ENCODE measurements around the gene IER3. TPM values are rescaled to one million over a fixed set of nuclear protein-coding genes. Genes with fewer than 3 reads are reported as not detected.

Gene IER3
- total and polyA plus RNA-seq, 4 donors = 1.3 to 8.1 (median 6.7) TPM

- WGBS = 92% methylated on average over 8 of the region's 8 CpGs
Observed at GRCh38 chr6:30774701-30775100, 30.4 kb upstream of the IER3 start.

More at GRCh38 chr6:30774701-30775100, 30.4 kb upstream of the IER3 start:
- no peak for DNase-seq (ENCODE audit: low spot score)
- Histone ChIP-seq H3K9ac (ENCODE audit: low read depth in 1 of 2, low read length in 2 of 2) (no peak overlapping the region), H3K4me1 (ENCODE audit: control insufficient read depth in 4 of 4, insufficient read depth in 4 of 4, low read length in 3 of 4) (no peaks in the 10 kb centered on the region), H3K27me3 (ENCODE audit: control insufficient read depth in 4 of 4, insufficient read depth in 4 of 4, low read length in 3 of 4) (no peaks in the 10 kb centered on the region), H3K36me3 (ENCODE audit: control insufficient read depth in 4 of 4, insufficient read depth in 3 of 4, low read depth in 1 of 4, low read length in 3 of 4) (no peaks in the 10 kb centered on the region), H3K4me3 (ENCODE audit: low read depth in 1 of 3, low read length in 3 of 3) (no peak overlapping the region), H3K9me3 (ENCODE audit: control insufficient read depth in 4 of 4, low read length in 3 of 4) (no peaks in the 10 kb centered on the region), H3K27ac (ENCODE audit: low read depth in 1 of 2, low read length in 2 of 2) (no peak overlapping the region)
- TF ChIP-seq REST (IDR thresholded peaks at IDR 0.05) (no peak), RXRA (IDR thresholded peaks at IDR 0.05) (no peak), FOXA1 (IDR thresholded peaks at IDR 0.05) (no peak), NR2F2 (IDR thresholded peaks at IDR 0.05) (no peak), ZBTB33 (IDR thresholded peaks at IDR 0.05) (no peak), ATF3 (IDR thresholded peaks at IDR 0.05) (no peak), HNF4G (IDR thresholded peaks at IDR 0.05) (no peak), TAF1 (conservative IDR thresholded peaks at IDR 0.05) (no peak), SP1 (IDR thresholded peaks at IDR 0.05) (no peak), GABPA (IDR thresholded peaks at IDR 0.05 in 1 of 2, conservative IDR thresholded peaks at IDR 0.05 in 1 of 2) (no peak), HNF4A (conservative IDR thresholded peaks at IDR 0.05) (no peak), EGR1 (IDR thresholded peaks at IDR 0.05; ENCODE audit: low read depth in 2 of 2) (no peak), CTCF (IDR thresholded peaks at IDR 0.05; ENCODE audit: low read depth, low read length, missing input control) (no peak), JUND (IDR thresholded peaks at IDR 0.05) (no peak), RAD21 (IDR thresholded peaks at IDR 0.05) (no peak), FOXA2 (IDR thresholded peaks at IDR 0.05) (no peak), MAX (IDR thresholded peaks at IDR 0.05) (no peak), YY1 (IDR thresholded peaks at IDR 0.05) (no peak)

Measured in liver (tissue), 9 donors.